Measurements from ENCODE around the gene SOWAHA. TPM values are rescaled to one million over a fixed set of nuclear protein-coding genes. Genes with fewer than 3 reads are reported as not detected.
A peak's percentile ranks its signal among the peaks of the same experiment; 100 is the strongest.

The SOWAHA gene
- total RNA-seq, 1 experiment from 2014 or later: 0.32 TPM

DNA sequence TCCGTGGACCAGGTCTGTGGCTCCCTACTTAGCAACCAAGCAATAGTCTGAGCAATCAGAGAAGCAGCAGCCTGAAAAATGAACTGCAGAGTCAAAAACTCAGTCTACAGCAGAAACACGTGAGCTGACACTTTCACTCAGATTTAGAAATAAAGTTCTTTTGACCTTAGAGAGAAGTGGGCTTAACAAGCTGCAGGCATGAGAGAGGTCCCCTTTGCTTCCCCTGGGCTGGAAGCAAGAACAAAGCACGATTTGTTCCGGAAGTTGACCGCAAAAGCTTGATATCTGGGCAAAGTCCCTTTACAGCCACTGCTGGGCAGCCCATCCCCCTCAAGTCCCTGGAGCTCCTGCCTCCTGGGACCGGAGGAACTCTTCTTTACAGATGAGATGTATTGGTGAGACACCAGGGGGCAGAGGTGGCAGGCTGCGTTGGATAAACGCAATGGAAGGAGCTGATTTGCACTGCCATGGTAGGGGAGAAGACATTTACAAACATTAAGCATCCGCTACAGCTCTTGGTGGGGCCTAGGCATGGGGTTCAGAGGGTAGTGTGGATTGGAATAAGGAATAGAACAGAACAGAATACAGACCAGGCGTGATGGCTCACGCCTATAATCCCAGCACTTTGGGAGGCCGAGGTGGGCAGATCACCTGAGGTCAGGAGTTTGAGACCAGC lies 5.8 kb upstream of the SOWAHA start:
- DNase-seq (ENCODE audit: low read depth): peak; percentile 20

DNA sequence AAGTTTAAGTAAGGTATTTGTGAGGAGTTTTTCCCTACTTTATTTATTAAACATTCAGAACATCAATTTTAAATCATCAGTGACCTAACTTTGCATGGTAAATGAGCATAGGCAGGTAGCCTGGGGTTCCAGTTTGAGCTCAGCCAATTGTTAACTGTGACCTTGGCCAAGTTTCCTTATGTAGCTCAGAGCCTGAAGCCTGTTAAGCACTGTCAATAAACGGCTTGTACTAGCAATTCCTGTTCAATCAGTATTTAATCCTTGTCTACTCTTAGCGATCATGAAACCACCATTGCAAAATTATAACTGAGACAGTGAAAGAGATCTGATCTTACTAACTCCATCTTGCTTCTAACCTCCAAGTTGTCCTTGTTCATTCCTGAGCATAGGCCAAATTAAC lies 4.7 kb upstream of the SOWAHA start:
- DNase-seq (ENCODE audit: low read depth): no peak

GRCh38 chr5:132808866-132809265 lies 4.2 kb upstream of the SOWAHA start:
- no peak for DNase-seq (ENCODE audit: low read depth)

DNA sequence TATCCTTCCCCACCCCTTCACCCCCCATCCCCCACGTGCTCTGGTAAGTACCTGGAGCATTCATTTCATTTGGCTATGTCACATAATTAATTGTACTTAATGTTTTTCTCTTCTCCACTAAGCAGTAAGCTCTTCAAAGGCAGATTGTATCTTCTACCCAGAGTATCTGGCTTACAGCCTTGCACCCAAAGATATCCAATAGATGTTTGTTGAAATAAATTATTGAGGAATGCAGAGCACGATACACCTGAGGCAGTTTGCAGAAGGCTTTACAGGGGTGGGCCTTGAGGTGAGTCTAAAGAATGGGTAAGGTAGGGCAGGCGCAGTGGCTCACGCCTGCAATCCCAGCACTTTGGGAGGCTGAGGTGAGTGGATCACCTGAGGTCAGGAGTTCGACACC lies 2.5 kb upstream of the SOWAHA start:
- DNase-seq (ENCODE audit: low read depth): no peak

DNA sequence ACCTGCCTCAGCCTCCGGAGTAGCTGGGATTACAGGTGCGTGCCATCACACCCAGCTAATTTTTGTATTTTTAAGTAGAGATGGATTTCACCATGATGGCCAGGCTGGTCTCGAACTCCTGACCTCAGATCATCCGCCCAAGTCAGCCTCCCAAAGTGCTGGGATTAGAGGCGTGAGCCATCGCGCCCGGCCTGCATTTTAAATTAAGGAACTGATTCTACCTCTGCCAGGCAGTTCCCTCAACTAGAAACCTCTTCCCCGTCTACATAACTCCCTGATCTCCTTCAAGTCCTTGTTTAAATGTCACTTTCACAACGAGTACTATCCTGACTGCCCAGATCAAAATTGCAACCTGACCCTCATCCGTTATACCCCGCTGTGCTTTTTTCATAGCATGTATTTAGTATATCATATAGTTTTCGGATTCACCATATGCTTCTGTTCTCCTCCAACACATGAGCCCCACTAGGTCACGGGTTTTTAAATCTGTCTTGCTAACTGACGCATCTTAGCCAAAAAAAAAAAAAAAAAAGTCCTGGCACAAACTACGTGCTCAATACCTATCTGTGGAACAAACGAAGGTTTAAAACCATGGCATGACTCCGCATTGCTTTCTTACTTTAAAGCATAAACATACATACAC lies 858 bp upstream of the SOWAHA start:
- DNase-seq (ENCODE audit: low read depth): no peak

GRCh38 chr5:132813599-132814502 lies 749 bp downstream of the SOWAHA start:
- peak; percentile 31 for DNase-seq (ENCODE audit: low read depth)

DNA sequence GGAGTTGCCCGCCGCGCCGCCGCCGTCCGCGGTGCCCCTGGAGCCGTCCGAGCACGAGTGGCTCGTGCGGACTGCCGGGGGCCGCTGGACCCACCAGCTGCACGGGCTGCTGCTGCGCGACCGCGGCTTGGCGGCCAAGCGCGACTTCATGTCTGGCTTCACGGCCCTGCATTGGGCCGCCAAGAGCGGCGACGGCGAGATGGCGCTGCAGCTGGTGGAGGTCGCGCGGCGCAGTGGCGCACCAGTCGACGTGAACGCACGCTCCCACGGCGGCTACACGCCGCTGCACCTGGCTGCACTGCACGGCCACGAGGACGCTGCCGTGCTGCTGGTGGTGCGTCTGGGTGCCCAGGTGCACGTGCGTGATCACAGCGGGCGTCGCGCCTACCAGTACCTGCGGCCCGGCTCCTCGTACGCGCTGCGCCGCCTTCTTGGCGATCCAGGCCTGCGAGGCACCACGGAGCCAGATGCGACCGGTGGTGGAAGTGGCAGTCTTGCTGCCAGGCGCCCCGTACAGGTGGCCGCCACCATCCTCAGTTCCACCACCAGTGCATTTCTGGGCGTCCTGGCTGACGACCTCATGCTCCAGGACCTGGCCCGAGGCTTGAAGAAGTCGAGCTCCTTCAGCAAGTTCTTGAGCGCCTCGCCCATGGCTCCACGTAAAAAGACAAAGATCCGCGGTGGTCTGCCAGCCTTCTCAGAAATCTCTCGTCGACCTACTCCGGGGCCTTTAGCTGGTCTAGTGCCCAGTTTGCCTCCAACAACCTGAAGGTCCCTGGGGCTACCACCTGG lies 1.6 kb downstream of the SOWAHA start:
- DNase-seq (ENCODE audit: low read depth): no peak

DNA sequence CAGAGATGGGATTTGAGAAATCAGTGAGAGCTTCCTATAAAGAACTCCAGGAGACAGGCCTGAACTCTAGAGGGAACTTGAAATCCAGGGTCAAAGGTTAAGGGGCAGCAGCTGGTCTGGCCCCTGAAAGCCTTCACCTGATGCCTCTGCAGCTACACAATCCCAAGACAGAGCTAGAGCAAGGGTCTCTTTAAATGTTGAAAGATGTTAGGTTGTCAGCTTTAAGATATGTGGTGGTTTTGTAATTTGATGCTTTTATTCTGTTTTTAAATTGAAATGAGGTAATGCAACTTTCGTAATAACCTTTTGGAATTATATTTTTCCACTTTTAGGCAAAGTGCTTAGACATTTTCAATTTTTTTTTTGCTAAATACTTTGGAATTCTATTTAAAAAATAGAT lies 2.4 kb downstream of the SOWAHA start:
- no peak for DNase-seq (ENCODE audit: low read depth)

- no peak for DNase-seq (ENCODE audit: low read depth)
Observed at GRCh38 chr5:132816083-132816482, 3.0 kb downstream of the SOWAHA start.

- no peak for DNase-seq (ENCODE audit: low read depth)
Observed at GRCh38 chr5:132816554-132816953, 3.5 kb downstream of the SOWAHA start.

DNA sequence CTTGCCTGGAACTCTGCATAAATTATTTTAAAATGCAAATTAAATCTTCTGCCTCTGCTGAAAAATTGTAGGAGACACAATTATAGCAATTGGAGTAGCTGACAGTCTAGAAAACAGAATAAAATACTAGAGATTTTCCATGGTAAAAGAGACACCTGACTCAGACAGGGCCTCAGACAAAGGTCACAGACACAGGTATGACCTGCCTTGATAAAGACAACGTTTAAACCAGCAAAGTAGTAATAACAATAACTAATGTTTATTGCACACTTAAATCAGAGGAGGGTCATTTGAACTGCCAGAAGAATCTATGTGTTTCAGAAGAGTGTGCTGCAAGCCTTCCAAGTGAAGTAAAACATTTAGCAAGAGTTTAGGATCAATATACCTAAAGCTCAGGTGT lies 3.9 kb downstream of the SOWAHA start:
- no peak for DNase-seq (ENCODE audit: low read depth)

DNA sequence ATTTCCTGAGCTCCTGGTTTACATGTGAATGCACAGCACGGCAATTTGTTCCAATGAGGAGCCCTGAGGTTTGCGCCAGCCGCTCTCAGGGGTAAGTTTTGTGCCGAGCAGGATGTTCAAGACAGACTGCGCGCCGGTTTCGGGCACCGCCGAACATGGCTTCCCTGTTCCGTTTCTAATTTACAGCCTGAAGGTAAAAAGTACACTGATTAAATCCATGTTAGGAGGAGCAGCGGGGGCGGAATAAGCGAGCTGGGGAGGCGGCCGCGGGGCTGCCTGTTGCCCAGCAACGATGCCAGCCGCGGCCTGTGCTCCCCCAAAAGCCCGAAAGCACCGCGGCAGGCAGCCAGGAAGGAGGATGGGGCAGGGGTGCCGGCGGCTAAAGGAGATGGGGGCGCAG lies 6.4 kb downstream of the SOWAHA start:
- no peak for DNase-seq (ENCODE audit: low read depth)

- peak; percentile 89 for DNase-seq (ENCODE audit: low read depth)
Observed at GRCh38 chr5:132820162-132820754, 7.2 kb downstream of the SOWAHA start.

GRCh38 chr5:132821350-132821749 lies 8.2 kb downstream of the SOWAHA start:
- DNase-seq (ENCODE audit: low read depth): no peak

DNA sequence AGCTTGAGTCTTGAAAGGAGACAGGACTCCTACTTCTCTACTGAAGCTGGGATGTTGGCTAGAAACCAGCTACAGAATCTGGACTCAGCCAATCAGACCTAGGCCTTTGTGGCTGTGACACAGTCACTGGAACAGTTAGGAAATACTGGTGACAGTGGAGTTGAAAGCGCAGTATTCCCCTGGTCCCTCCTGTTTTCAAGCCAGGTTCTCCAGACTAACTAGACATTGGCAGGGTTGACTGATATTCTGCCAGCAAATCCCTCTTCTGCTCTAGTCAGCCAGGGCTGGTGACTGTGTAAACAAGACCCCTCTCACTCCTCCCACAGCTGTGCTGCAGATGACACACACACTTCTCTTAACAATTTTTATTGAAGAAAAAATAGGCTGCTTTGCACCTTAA lies 8.7 kb downstream of the SOWAHA start:
- DNase-seq (ENCODE audit: low read depth): peak; percentile 26

GRCh38 chr5:132822650-132823480 lies 9.8 kb downstream of the SOWAHA start:
- no peak for DNase-seq (ENCODE audit: low read depth)

GRCh38 chr5:132823481-132824050 lies 10.5 kb downstream of the SOWAHA start:
- DNase-seq (ENCODE audit: low read depth): no peak

- no peak for DNase-seq (ENCODE audit: low read depth)
Observed at GRCh38 chr5:132824426-132824825, 11.3 kb downstream of the SOWAHA start.

DNA sequence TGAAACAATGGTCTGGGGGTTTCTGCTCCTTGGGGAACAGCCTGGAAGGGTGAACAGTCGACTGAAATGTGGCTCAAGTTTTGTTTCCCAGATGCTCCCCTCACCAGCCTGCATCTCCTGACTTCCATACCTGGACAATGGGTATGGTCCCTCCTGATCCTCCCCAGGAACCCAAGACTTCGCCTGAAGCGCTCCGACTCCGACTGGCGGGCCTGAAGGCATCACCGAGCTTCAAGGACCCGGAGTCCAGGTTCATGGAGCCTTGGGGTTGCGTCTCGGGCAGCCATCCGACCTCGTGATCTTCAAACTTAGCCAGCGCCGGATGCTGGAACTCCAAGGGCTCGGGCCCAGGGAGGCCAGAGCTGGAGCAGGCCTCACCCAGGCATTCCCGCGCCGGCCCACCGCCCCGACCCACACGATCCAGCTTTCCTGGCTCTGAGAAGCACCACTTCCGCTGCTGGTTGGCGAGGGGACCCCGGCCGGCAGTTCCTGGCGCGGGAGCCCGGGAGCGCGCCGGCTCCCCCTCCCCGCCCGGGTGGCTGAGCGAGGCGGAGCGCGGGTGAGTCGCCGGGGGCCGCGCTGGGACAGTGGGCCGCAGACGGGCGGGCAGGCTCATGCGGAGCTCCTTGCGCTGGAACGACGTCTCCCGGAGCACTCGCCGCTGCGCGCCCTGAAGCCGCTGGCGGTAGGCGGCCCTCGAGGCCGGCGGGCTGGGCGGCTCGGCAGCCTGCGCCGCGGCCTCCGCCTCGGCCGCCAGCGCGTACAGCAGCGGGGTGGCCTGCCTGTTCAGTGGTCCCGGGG lies 12.1 kb downstream of the SOWAHA start:
- no peak for DNase-seq (ENCODE audit: low read depth)

All from M059J (cell line).